Gastrocnemius medialis (tissue), 4 donors: ENCODE data around the gene CRIP3.

ENCODE experiments used
- POLR2A ChIP-seq, 2 donors: fragments of 450-650 bp; IDR thresholded peaks; one replicate each; pipeline ENCODE4 v1.6.1; 2017; ENCODE audit warnings: antibody characterized with exemption in 2 of 2, mild to moderate bottlenecking in 2 of 2, moderate library complexity in 2 of 2
- TF ChIP-seq, protein P1 (sequence below), 5 experiments: fragments of 450-650 bp in 3 of 5; fragments of 200-600 bp in 2 of 5; sonication (generic) in 2 of 5; IDR thresholded peaks in 4 of 5; conservative IDR thresholded peaks in 1 of 5; 1 replicate in 4 of 5; 2 replicates in 1 of 5; pipeline ENCODE4 v1.5.1; 2016 to 2019; ENCODE audit warnings: antibody characterized with exemption in 5 of 5, mild to moderate bottlenecking in 3 of 5, moderate library complexity in 3 of 5

DNA sequence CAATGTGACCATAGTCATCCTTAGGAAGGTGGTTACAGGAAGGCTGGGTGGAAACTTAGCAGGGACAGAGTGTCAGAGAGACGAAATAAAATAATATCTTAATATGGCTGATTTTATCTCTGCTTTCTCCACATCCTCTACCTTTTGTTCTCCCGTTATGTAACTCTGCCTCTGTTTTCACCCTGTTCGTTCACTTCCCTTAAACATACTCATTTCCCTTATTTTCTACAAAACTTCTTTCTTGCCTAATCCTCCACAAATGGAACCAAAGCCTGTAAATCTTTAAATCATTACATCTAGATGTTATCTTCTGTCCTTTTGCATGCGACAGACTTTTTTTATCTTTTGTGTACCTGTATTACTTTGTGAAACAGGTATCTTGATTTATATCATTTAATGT is 23.3 kb upstream of the CRIP3 start:
- TF ChIP-seq, protein P1, sequence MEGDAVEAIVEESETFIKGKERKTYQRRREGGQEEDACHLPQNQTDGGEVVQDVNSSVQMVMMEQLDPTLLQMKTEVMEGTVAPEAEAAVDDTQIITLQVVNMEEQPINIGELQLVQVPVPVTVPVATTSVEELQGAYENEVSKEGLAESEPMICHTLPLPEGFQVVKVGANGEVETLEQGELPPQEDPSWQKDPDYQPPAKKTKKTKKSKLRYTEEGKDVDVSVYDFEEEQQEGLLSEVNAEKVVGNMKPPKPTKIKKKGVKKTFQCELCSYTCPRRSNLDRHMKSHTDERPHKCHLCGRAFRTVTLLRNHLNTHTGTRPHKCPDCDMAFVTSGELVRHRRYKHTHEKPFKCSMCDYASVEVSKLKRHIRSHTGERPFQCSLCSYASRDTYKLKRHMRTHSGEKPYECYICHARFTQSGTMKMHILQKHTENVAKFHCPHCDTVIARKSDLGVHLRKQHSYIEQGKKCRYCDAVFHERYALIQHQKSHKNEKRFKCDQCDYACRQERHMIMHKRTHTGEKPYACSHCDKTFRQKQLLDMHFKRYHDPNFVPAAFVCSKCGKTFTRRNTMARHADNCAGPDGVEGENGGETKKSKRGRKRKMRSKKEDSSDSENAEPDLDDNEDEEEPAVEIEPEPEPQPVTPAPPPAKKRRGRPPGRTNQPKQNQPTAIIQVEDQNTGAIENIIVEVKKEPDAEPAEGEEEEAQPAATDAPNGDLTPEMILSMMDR (IDR thresholded peaks at IDR 0.05 in 4 of 5, conservative IDR thresholded peaks at IDR 0.05 in 1 of 5) = no peak
- no peak for TF ChIP-seq POLR2A (IDR thresholded peaks at IDR 0.05)
